ENCODE results near the gene CPEB4.

DNA sequence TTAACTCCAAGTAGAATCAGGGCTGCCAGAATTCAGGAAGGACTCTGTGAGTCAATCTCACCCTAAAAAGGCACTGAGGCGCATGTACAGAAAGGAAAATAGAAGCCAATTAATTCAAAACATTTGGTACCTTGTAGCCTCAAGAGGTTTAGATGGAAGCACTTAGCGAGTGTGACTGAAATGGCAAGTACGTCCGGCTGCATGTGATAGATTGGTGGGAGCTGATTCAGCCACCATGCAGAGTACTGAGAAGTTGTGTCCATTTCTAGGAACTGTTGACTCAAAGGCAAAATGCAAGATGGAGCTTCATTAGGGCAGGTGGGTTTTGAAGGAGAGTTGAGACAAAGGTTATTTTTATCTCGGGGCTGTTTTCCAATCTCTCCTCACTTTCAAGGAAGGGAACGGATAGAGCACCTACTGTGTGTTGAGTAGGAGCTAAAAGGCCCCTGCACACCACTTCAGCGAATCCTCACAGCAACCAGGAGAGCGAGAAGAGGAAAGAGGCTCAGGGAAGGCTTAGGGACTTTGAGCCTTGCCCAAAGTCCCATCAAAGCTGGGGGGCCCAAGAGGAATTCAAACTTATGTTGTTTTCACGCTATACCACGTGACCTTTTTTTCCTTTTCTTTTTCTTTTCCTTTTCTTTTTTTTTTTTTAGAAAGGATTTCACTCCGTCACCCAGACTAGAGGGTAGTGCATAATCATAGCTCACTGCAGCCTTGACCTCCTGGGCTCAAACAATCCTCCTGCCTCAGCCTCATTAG is 34.6 kb upstream of the CPEB4 start:
- TF ChIP-seq CTCF (IDR thresholded peaks at IDR 0.05) (no peak), ZFX (IDR thresholded peaks at IDR 0.05; ENCODE audit: borderline replicate concordance) (no peak)
